GM19099 (cell line): ENCODE results near the gene ATP13A5.

Source experiments
- POLR2A ChIP-seq: IDR thresholded peaks from 3 replicates; pipeline ENCODE4 v1.6.1; 2011; ENCODE audit warnings: low read depth; ENCODE audit not compliant: insufficient read length; ENCODE audit errors: extremely low read depth

ATP13A5 gene

GRCh38 chr3:193357291-193357690 is 21.3 kb downstream of the ATP13A5 start:
- no peak for TF ChIP-seq POLR2A

GRCh38 chr3:193354423-193354822 is 24.1 kb downstream of the ATP13A5 start:
- no peak for TF ChIP-seq POLR2A

GRCh38 chr3:193350744-193351143 is 27.8 kb downstream of the ATP13A5 start:
- TF ChIP-seq POLR2A, result no peak

GRCh38 chr3:193348686-193349085 is 29.9 kb downstream of the ATP13A5 start:
- no peak for TF ChIP-seq POLR2A

- TF ChIP-seq POLR2A, result no peak
Measured at GRCh38 chr3:193347521-193348501, 30.7 kb downstream of the ATP13A5 start.

- TF ChIP-seq POLR2A, result no peak
Measured at GRCh38 chr3:193346259-193346658, 32.3 kb downstream of the ATP13A5 start.

- no peak for TF ChIP-seq POLR2A
Measured at GRCh38 chr3:193345431-193345830, 33.1 kb downstream of the ATP13A5 start.

GRCh38 chr3:193344486-193344885 is 34.1 kb downstream of the ATP13A5 start:
- no peak for TF ChIP-seq POLR2A

- TF ChIP-seq POLR2A, result no peak
Measured at GRCh38 chr3:193343726-193344222, 34.8 kb downstream of the ATP13A5 start.

GRCh38 chr3:193342551-193342950 is 36.0 kb downstream of the ATP13A5 start:
- no peak for TF ChIP-seq POLR2A

GRCh38 chr3:193335031-193335430 is 43.5 kb downstream of the ATP13A5 start:
- no peak for TF ChIP-seq POLR2A

GRCh38 chr3:193333229-193333628 is 45.3 kb downstream of the ATP13A5 start:
- no peak for TF ChIP-seq POLR2A

- no peak for TF ChIP-seq POLR2A
Measured at GRCh38 chr3:193330555-193331204, 47.9 kb downstream of the ATP13A5 start.

GRCh38 chr3:193317682-193318300 is 60.8 kb downstream of the ATP13A5 start:
- TF ChIP-seq POLR2A, result no peak

- TF ChIP-seq POLR2A, result no peak
Measured at GRCh38 chr3:193314161-193314560, 64.4 kb downstream of the ATP13A5 start.
